GM18511 (cell line): ENCODE results near the gene SCD5.

Experiments
- ATAC-seq: cut with Tn5 transposase; IDR thresholded peaks from one replicate; pipeline ENCODE4 v1.9.1; 2021; ENCODE audit warnings: mild to moderate bottlenecking, moderate library complexity; ENCODE audit not compliant: unreplicated experiment

The SCD5 gene

GRCh38 chr4:82773057-82773456, 25.5 kb downstream of the SCD5 start:
- ATAC-seq: no peak

GRCh38 chr4:82770607-82771006, 28.0 kb downstream of the SCD5 start:
- no peak for ATAC-seq

- no peak for ATAC-seq
Observed at GRCh38 chr4:82765134-82765533, 33.5 kb downstream of the SCD5 start.

GRCh38 chr4:82761229-82761628, 37.4 kb downstream of the SCD5 start:
- ATAC-seq: no peak

GRCh38 chr4:82758701-82759685, 39.6 kb downstream of the SCD5 start:
- ATAC-seq: no peak

GRCh38 chr4:82756061-82756460, 42.5 kb downstream of the SCD5 start:
- ATAC-seq: no peak

GRCh38 chr4:82755650-82756049, 42.9 kb downstream of the SCD5 start:
- no peak for ATAC-seq

- ATAC-seq: no peak
Observed at GRCh38 chr4:82754513-82755165, 44.0 kb downstream of the SCD5 start.

- no peak for ATAC-seq
Observed at GRCh38 chr4:82753725-82754410, 44.7 kb downstream of the SCD5 start.

- ATAC-seq: no peak
Observed at GRCh38 chr4:82753238-82753637, 45.4 kb downstream of the SCD5 start.

GRCh38 chr4:82748810-82749470, 49.7 kb downstream of the SCD5 start:
- ATAC-seq: no peak

- no peak for ATAC-seq
Observed at GRCh38 chr4:82747686-82748575, 50.7 kb downstream of the SCD5 start.

- ATAC-seq: no peak
Observed at GRCh38 chr4:82746705-82747574, 51.7 kb downstream of the SCD5 start.

- ATAC-seq: no peak
Observed at GRCh38 chr4:82745173-82745842, 53.3 kb downstream of the SCD5 start.

GRCh38 chr4:82744284-82744968, 54.2 kb downstream of the SCD5 start:
- no peak for ATAC-seq

GRCh38 chr4:82741188-82741587, 57.4 kb downstream of the SCD5 start:
- ATAC-seq: no peak

GRCh38 chr4:82739287-82740190, 59.1 kb downstream of the SCD5 start:
- ATAC-seq: peak; percentile 99
